ENCODE data around the gene GP1BA. TPM values are rescaled to one million over a fixed set of nuclear protein-coding genes. Genes with fewer than 3 reads are reported as not detected.

The GP1BA gene
- total and polyA plus RNA-seq, 2 of the 8 experiments (the other 6 are each of a cell fraction or from before 2014, with no cell fraction given) = not detected

DNA sequence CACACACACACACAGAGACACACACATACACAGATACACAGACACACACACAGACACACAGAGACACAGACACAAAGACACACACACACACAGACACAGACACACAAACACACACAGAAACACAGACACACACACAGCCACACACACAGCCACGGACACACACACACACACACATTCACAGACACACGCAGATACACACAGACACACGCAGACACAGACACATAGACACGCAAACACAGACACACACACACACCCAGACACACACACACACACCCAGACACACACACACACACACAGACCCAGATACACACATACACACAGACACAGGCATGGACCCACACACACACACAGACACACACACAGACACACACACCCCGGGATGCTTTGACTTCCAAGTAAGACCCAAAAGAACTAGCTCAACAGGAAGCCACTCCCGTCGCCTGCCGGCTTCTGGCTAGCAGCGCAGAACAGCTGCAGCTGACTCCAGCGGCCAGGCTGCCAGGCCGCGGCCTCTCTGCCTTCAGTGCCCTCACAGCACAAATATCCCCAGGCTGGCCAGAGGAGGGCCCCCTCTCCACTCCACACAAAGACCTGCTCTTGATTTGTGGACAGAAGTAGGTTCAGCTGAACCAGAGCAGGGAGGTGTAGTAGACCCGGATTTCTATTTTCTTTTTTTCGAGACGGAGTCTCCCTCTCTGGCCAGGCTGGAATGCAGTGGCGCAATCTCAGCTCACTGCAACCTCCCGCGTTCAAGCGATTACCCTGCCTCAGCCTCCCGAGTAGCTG lies 23.2 kb upstream of the GP1BA start (continued):
- TF ChIP-seq RBBP5 (IDR thresholded peaks at IDR 0.05; ENCODE audit: borderline replicate concordance, low read depth, low read length) (no peak), HDAC2 (IDR thresholded peaks at IDR 0.05; ENCODE audit: borderline replicate concordance in 1 of 2, low read depth in 2 of 2, low read length in 2 of 2) (no peak), HDAC6 (IDR thresholded peaks at IDR 0.05; ENCODE audit: low read depth, low read length) (no peak), KDM5A (IDR thresholded peaks at IDR 0.05; ENCODE audit: low read length) (no peak), BCL11A (IDR thresholded peaks at IDR 0.05; ENCODE audit: low read depth in 2 of 2, low read length in 2 of 2) (no peak), TCF12 (IDR thresholded peaks at IDR 0.05; ENCODE audit: low read depth, low read length) (0 out of 2 replicates have a peak, but pooled peaks have one; percentile 33), BRCA1 (IDR thresholded peaks at IDR 0.05; ENCODE audit: low read depth, low read length) (no peak), SP4 (IDR thresholded peaks at IDR 0.05; ENCODE audit: low read length) (0 out of 2 replicates have a peak, but pooled peaks have one; percentile 56), ZNF274 (IDR thresholded peaks at IDR 0.05; ENCODE audit: borderline replicate concordance, extremely low read depth, low read length) (no peak), CTBP2 (IDR thresholded peaks at IDR 0.05; ENCODE audit: borderline replicate concordance, insufficient read depth, insufficient read length, low read length) (no peak), SRF (IDR thresholded peaks at IDR 0.05; ENCODE audit: low read depth, low read length) (no peak), TAF1 (IDR thresholded peaks at IDR 0.05; ENCODE audit: low read depth, low read length) (peak; percentile 40; the same call in 1 of the 2 replicates), NRF1 (IDR thresholded peaks at IDR 0.05; ENCODE audit: low read depth, low read length) (no peak), RFX5 (IDR thresholded peaks at IDR 0.05; ENCODE audit: borderline replicate concordance, low read depth, low read length) (no peak)
- TF ChIP-seq, protein P1, sequence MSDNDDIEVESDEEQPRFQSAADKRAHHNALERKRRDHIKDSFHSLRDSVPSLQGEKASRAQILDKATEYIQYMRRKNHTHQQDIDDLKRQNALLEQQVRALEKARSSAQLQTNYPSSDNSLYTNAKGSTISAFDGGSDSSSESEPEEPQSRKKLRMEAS (IDR thresholded peaks at IDR 0.05) = no peak
- TF ChIP-seq, protein P2, sequence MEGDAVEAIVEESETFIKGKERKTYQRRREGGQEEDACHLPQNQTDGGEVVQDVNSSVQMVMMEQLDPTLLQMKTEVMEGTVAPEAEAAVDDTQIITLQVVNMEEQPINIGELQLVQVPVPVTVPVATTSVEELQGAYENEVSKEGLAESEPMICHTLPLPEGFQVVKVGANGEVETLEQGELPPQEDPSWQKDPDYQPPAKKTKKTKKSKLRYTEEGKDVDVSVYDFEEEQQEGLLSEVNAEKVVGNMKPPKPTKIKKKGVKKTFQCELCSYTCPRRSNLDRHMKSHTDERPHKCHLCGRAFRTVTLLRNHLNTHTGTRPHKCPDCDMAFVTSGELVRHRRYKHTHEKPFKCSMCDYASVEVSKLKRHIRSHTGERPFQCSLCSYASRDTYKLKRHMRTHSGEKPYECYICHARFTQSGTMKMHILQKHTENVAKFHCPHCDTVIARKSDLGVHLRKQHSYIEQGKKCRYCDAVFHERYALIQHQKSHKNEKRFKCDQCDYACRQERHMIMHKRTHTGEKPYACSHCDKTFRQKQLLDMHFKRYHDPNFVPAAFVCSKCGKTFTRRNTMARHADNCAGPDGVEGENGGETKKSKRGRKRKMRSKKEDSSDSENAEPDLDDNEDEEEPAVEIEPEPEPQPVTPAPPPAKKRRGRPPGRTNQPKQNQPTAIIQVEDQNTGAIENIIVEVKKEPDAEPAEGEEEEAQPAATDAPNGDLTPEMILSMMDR (IDR thresholded peaks at IDR 0.05; ENCODE audit: control extremely low read depth in 1 of 3, insufficient read depth in 1 of 3, low read depth in 1 of 3, low read length in 3 of 3) = peak; percentile 78 to 93 (median 89)
